Peyer's patch (tissue), 4 donors: ENCODE data around the gene GALNT2.

Experiments used
- POLR2A ChIP-seq, 2 donors: fragments of 450-650 bp; IDR thresholded peaks; one replicate each; pipeline ENCODE4 v1.5.1; 2017; ENCODE audit warnings: antibody characterized with exemption in 2 of 2, mild to moderate bottlenecking in 2 of 2, moderate library complexity in 2 of 2
- TF ChIP-seq, protein P1 (sequence below), 6 experiments: fragments of 450-650 bp in 4 of 6; fragments of 200-600 bp in 2 of 6; sonication (generic) in 1 of 6; IDR thresholded peaks; one replicate each; pipeline ENCODE4 v1.5.1; 2017 to 2019; ENCODE audit warnings: antibody characterized with exemption in 6 of 6, mild to moderate bottlenecking in 3 of 6, moderate library complexity in 1 of 6

DNA sequence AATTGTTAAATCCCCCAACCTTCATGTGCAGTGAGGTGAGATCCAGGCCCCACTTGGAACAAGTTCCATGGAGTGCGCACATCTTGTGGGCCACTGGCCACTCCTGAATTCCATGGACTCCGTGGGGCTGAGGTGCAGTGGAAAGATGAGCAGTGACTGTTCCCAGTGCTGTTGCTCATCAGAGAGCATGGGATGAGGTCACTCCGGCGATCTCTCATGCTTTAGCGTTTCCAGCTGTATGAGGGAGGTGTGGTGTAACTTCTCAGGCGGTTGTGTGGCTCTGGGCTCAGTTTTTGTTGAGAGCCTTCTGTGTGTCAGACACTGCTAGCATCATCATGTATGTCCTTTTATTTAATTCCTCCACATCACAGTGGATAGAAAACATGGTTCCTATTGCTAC lies 96.2 kb downstream of the GALNT2 start:
- TF ChIP-seq, protein P1, sequence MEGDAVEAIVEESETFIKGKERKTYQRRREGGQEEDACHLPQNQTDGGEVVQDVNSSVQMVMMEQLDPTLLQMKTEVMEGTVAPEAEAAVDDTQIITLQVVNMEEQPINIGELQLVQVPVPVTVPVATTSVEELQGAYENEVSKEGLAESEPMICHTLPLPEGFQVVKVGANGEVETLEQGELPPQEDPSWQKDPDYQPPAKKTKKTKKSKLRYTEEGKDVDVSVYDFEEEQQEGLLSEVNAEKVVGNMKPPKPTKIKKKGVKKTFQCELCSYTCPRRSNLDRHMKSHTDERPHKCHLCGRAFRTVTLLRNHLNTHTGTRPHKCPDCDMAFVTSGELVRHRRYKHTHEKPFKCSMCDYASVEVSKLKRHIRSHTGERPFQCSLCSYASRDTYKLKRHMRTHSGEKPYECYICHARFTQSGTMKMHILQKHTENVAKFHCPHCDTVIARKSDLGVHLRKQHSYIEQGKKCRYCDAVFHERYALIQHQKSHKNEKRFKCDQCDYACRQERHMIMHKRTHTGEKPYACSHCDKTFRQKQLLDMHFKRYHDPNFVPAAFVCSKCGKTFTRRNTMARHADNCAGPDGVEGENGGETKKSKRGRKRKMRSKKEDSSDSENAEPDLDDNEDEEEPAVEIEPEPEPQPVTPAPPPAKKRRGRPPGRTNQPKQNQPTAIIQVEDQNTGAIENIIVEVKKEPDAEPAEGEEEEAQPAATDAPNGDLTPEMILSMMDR (IDR thresholded peaks at IDR 0.05) = no peak
- TF ChIP-seq POLR2A (IDR thresholded peaks at IDR 0.05) = no peak
